HG02588 (cell line): ENCODE data around the gene VWF.
"Not testable (repeated sequence)": the region's sequence is repeated elsewhere in the genome, so short reads cannot be mapped to it uniquely, and the experiment has no call there.

ENCODE experiments used
- ATAC-seq: cut with Tn5 transposase; IDR thresholded peaks from one replicate; pipeline ENCODE4 v1.9.1; 2021; ENCODE audit warnings: mild to moderate bottlenecking, moderate library complexity; ENCODE audit not compliant: unreplicated experiment

Gene VWF

DNA sequence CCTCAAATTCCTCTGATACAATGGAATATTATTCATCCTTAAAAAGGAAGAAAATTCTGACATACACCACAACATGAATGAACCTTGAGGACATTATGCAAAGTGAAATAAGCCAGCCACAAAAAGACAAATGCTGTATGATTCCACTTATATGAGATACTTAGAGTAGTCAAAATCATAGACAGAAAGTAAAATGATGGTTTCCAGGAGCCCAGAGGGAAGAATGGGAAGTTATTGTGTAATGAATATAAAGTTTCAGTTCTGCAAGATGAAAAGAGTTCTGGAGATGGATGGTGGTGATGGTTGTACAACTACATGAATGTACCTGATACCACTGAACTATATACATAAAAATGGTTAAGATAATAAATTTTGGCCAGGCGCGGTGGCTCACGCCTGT, 18.3 kb downstream of the VWF start:
- ATAC-seq: no peak

DNA sequence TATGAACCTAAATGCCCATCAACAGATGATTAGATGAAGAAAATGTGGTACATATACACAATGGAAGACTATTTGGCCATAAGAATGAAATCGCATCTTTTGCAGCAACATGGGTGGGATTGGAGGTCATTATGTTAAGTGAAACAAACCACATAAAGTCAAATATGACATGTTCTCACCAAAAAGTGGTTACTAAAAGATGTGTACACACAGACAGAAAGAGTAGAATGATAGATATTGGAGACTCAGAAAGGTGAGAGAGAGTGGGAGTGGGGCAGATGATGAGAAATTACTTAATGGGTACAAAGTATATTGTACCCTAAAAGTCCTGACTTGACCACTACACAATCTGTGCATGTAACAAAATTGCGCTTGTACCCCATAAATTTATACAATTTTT, 19.6 kb downstream of the VWF start:
- no peak for ATAC-seq

- no peak for ATAC-seq
These were observed 20.4 kb downstream of the VWF start for GRCh38 chr12:6104027-6104426.

DNA sequence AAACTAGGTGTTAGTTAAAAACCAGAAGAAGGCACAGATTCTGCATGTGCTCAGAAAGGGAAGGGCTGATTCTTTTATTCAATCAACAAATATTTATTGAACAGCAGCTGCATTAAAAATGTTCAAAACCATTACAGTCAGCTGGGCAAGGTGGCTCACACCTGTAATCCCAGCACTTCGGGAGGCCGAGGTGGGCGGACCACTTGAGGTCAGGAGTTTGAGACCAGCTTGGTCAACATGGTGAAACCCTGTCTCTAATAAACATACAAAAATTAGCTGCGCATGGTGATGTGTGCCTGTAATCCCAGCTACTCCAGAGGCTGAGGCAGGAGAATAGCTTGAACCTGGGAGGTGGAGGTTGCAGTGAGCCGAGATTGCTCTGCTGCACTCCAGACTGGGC, 22.4 kb downstream of the VWF start:
- ATAC-seq: not testable (repeated sequence)

DNA sequence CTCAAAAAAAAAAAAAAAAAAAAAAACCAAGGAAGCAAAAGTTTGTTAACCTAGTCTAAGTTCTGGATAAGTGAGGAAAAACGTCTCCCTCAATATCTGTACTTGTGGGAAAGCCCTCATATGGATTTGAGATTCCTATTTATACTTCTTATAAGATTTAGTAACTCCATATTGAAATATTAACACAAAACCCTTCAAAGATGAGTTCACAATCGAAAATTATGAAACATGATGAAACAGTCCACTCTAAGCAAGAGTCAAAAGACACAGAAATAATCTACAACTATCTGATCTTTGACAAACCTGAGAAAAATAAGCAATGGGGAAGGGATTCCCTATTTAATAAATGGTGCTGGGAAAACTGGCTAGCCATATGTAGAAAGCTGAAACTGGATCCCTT, 25.2 kb downstream of the VWF start:
- ATAC-seq: no peak

GRCh38 chr12:6097411-6097810, 27.1 kb downstream of the VWF start:
- ATAC-seq: no peak

GRCh38 chr12:6096527-6096926, 27.9 kb downstream of the VWF start:
- ATAC-seq: no peak

DNA sequence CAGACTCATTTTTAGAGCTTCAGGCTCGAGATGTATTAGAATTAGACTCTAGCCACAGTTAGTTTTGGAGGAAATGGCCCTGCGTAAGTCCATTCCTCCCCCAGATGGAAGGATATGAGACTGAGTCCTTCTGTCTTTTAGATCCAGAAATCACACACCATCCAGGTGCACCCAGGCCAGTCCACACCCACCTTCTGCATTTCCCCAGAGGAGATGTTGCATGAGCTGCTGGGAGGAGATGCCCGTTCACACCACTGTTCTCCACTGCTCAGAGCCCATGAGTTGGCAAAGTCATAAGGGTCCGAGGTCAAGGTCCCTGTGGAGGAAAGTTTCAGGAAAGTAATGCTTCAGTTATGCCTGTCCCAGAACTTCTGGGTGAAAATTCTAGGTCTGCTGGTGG, 29.2 kb downstream of the VWF start:
- ATAC-seq: no peak

- ATAC-seq: no peak
These were observed 30.7 kb downstream of the VWF start for GRCh38 chr12:6093764-6094163.

GRCh38 chr12:6092784-6093722, 31.4 kb downstream of the VWF start:
- no peak for ATAC-seq

- no peak for ATAC-seq
These were observed 32.5 kb downstream of the VWF start for GRCh38 chr12:6091786-6092566.

DNA sequence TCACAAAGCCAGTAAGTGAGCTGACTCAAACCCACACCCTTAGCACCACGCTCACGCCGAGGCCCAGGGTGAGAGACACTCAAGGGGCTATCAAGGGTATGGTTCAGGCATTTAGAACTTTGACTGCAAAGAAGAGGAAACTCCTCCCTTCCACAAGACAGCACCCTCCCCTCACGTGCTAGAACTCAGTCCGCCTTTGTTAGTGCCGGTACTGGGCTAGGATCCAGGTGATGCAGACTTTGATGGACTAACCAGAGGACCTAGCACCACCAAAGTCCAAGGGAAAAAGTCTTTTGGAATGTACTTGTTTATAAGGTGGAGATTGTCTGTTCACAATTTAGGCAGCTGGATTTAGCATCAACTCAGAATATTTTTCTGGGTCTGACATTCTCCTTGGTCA, 33.7 kb downstream of the VWF start:
- ATAC-seq: no peak

- ATAC-seq: no peak
These were observed 35.3 kb downstream of the VWF start for GRCh38 chr12:6088921-6089747.

GRCh38 chr12:6086316-6086715, 38.2 kb downstream of the VWF start:
- ATAC-seq: no peak

- no peak for ATAC-seq
These were observed 38.6 kb downstream of the VWF start for GRCh38 chr12:6085841-6086240.

DNA sequence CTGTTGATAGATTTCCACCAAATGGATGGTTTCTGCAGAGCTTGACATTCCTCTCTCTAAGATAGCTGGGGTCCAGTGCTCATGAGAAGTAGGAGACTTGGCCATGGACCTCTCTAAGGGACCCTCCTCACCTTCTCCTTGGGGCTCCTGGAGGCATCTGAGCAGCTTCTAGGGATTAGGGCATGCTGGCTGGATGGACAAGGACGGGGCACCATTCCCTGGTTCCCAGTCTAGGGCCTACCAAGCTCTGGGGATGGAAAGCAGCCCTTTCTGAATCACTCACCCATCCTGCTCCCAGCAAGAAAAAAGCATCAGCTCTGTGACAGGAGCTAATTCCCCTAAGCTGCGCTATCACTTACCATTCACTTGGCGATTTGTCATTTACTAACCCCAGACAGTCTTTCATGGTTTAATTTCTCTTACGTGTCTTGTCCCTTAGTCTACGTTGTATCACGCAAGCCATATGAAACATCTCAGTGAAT, 39.5 kb downstream of the VWF start:
- no peak for ATAC-seq

DNA sequence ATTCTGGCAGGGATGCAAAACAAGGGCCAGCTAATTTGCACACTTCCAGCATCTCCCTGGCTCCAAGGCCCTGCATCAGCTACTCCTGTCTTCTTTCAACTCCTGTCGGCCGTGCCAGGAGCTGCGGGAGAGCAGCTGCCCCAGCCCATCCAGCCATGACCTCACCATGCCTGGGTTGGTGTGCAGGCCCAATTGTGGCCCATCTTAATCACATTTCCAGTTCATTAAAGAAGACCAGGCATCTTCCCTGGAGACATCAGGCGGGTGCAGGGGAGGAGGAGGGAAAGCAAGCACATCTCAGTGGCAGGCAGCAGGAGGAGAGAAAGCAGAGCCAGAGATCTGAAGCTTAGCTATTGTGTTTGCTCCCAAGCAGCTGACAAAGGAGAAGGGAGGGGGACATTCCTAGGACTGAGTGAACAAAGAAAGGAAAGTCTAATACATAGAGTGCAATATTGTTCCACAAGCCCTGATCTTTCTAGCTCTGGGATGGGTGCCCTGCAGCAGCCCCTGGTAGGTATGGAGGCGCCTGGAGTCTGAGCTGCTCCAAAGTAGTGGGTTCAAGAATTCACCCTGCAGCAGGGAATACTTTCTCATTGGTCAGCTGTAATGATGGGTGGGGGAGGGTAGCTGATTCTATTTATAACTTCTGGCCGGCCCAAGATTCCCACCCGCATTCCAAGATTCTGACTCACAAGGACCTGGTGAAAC, 40.1 kb downstream of the VWF start:
- no peak for ATAC-seq

DNA sequence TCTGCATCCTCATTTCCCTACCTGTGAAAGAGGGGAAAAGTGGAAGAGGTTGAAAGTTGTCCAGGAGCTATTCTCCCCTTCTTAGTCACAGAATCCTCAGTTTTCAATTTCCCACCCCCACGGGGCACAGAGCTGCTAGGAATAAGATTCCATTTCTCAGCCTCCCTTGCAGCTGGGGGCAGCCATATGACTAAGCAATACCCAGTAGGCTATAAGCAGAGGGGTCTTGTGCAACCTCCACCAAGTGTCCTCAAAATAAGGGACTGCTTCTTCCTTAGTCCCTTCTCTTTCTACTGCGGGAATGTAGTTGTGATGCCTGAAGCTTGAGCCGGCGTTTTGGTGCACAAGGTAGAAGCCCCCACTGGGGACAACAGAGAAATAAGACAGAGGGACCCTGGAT, 40.9 kb downstream of the VWF start:
- no peak for ATAC-seq

DNA sequence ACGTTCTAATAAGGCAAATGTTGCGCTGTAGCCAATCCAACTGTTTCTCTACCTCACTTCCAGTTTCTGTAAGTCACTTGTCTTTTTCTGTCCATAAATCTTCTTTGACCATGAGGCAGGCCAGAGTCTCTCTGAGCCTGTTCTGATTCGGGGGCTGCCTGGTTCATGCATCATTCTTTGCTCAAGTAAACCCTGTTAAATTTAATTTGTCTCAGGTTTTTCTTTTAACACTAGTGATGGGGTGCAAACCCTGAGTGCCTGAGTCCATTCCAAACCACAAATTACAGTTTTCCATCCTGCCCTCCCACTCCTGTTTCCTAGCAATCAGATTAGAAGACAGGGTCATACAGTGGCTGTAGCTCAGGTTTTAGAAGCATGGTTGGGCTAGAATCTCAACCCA, 41.9 kb downstream of the VWF start:
- no peak for ATAC-seq
